Measurements from ENCODE around the gene SPPL2A.
"Not testable (repeated sequence)": the region's sequence is repeated elsewhere in the genome, so short reads cannot be mapped to it uniquely, and the experiment has no call there.

SPPL2A gene

GRCh38 chr15:50773389-50773788 is 7.9 kb upstream of the SPPL2A start:
- DNase-seq (ENCODE audit: low read depth, low spot score), result no peak

DNA sequence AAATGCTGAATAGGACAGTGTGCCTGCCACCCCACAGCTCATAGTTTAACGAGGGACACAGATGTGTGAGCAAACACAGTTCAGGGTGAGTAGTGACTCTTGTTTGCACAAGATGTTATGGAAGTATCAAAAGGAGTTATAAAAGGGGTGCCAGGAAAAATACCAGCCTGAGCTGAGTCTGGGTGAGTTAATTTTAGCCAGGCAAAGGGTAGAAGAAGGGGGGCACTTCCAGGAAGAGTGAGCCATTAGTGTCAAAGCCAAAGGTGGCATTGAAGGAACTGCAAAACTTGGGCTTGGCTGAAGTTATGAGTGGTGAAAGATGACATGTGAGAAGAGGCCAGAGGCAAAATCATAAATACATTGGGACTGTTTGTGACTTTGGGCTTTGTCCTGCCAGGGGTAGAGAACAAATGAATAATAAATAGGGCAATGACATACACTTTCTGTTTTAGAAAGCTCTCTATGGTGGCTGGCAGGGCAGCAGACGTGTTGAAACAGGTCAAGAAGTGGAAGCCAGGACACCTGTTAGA is 1.9 kb upstream of the SPPL2A start:
- no peak for DNase-seq (ENCODE audit: low read depth, low spot score)

DNA sequence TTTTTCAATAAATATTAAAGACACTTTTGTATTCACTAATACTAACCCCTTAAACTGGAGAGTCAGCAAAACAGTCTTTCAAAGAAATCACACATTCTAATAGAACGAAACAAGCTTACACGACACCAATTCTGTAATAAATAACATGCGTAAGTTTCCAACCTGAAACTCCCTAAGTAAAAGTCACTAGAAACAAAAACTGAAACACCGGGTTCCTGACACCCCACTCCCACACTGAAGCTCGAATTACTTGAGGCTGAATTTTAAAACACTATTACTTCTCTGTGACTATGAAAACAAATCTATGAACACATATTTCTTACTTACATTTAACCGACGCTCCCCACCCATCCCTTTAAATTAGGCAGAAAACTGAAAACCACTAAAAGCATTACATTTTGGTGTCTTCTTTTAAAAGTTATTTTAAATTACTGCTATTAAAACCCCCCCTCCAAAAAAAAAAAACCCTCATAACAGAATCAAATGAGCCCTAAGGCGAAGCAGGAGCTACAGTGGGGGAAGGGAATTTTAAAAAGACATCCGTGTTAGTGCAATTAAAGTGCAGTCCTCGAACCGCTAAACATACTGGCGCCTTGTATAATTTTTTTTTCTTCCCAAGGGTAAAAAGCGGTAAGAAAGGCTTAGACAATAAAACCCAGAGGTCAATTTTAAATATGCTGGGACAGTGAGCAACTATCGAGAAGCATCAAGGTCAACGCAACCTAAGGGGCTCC is 878 bp downstream of the SPPL2A start:
- DNase-seq (ENCODE audit: low read depth, low spot score), result peak; percentile 16

DNA sequence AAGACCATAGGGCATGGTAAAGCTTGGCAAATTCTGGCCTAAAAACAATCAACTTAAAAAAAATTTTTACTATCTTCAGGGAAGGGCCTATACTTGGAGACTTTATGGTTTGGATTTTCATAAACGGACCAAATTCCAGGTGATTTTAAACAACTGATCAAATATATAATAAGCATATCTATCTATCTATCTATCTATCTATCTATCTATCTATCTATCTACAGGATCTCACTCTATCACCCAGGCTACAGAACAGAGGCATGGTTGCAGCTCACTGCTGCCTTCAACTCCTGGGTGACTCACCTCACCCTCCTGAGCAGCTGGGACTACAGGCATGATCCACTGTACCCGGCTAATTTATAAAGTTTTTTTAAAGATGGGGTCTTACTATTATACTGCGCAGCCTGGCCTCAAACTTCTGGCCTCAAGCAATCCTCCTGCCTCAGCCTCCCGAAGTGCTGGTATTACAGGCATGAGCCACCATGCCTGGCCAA is 6.7 kb downstream of the SPPL2A start:
- DNase-seq (ENCODE audit: low read depth, low spot score), result no peak

DNA sequence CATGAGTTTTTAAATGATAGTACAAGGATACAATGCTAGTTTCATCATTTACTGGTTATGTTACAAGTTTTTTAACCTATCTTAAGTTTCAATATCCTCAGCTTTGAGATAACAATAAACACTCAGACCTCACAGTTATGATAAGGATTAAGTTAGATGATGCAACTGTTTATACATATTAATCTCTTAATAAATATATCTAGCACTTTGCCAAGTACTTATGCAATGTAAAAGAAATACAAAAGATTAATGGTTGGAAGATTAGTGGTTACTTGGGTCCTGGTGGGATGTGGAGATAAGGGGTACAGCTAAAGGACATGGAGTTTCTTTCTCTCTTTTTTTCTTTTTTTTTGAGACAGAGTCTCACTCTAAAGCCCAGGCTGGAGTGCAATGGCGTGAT is 12.0 kb downstream of the SPPL2A start:
- DNase-seq (ENCODE audit: low read depth, low spot score), result no peak

GRCh38 chr15:50751394-50751793 is 14.1 kb downstream of the SPPL2A start:
- DNase-seq (ENCODE audit: low read depth, low spot score), result no peak

GRCh38 chr15:50750227-50750705 is 15.2 kb downstream of the SPPL2A start:
- DNase-seq (ENCODE audit: low read depth, low spot score), result no peak

DNA sequence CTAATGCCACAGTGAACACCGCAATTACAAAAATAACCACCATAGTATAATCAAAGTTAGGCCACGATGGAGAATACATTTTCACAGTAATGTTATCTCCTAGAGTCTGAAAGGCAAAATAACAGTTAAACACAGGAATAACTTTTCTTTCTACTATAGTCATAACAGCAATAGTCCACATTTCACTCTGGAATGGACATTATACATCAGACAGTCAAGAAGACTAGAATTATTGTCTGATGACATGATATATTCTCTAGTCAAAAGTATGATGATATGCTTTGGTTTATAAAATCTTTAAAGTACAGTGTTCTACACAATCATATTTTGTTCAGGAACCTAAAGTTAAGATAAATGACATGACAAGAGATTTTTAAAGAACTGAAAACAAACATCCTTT is 18.0 kb downstream of the SPPL2A start:
- DNase-seq (ENCODE audit: low read depth, low spot score), result no peak

DNA sequence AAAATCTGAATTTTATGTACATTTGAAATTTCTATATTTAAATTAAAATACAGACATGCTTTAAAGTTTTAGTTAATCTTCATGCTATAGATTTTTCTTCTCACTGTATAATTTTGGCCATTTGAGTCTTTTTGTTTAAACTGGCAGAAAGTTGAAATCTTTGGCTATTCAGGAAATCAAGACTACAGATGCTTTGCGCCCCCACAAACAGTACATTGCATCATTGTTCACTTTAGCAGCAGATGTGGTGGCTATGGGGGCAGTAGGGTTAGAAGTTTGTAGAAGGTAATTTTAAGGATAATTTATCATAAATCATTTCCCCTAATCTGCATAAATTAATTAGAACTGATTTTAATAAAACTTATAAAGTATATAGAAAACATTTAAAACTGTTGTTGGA is 20.9 kb downstream of the SPPL2A start:
- DNase-seq (ENCODE audit: low read depth, low spot score), result no peak

DNA sequence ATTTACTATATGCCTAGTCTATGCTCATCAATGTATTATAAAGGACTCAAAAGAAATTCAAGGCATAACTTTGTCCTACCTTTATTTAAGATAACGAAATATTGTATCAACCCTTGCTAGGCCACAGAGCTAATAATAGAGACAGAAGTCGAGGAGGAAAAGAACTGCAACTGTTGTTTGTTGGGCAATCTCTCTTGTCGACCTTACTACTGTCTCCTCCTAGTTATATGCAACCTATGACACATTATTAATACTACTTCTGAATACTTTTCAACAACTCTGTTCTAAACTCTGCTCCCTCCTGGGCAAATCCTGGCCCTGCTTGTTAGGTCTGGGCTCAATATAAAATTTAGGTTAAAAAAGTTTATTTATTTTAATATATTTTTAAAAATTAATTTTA is 24.6 kb downstream of the SPPL2A start:
- no peak for DNase-seq (ENCODE audit: low read depth, low spot score)

DNA sequence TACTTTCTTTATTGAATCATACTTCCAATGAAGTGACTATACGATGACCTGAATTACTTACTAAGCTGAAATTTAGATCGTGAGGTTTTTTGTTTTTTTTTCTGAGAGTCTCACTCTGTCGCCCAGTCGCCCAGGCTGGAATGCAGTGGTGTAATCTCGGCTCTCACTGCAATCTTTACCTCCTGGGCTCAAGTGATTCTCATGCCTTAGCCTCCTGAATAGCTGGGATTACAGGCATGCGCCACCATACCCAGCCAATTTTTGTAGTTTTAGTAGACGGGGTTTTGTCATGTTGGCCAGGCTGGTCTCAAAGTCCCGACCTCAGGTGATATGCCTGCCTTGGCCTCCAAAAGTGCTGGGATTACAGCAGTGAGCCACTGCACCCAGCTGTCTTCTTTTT is 28.7 kb downstream of the SPPL2A start:
- DNase-seq (ENCODE audit: low read depth, low spot score), result no peak

DNA sequence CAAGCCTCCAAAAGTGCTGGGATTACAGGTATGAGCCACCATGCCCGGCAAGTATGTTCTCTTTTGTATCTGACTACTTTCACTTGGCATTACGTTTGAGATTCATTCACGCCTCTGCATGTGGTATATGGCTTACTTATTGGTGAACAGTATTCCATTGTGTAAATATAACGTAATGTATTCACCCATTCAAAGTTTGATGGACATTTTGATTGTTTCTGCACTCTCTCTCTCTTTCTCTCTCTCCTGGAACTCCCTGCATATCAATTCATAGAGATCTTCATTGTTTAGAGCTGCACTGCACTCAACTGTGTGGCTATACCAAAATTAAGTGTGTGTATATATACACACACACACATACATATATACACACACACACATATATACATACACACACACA is 30.4 kb downstream of the SPPL2A start:
- DNase-seq (ENCODE audit: low read depth, low spot score), result no peak

GRCh38 chr15:50726315-50726714 is 39.2 kb downstream of the SPPL2A start:
- DNase-seq (ENCODE audit: low read depth, low spot score), result no peak

- no peak for DNase-seq (ENCODE audit: low read depth, low spot score)
Observed at GRCh38 chr15:50718700-50719125, 46.8 kb downstream of the SPPL2A start.

- no peak for DNase-seq (ENCODE audit: low read depth, low spot score)
Observed at GRCh38 chr15:50712018-50712417, 53.5 kb downstream of the SPPL2A start.

- DNase-seq (ENCODE audit: low read depth, low spot score), result no peak
Observed at GRCh38 chr15:50710585-50710984, 54.9 kb downstream of the SPPL2A start.

- no peak for DNase-seq (ENCODE audit: low read depth, low spot score)
Observed at GRCh38 chr15:50707878-50708427, 57.6 kb downstream of the SPPL2A start.

- no peak for DNase-seq (ENCODE audit: low read depth, low spot score)
Observed at GRCh38 chr15:50702762-50703334, 62.7 kb downstream of the SPPL2A start.

GRCh38 chr15:50698101-50698500 is 67.4 kb downstream of the SPPL2A start:
- no peak for DNase-seq (ENCODE audit: low read depth, low spot score)

GRCh38 chr15:50697109-50697797 is 68.3 kb downstream of the SPPL2A start:
- DNase-seq (ENCODE audit: low read depth, low spot score), result no peak

- not testable (repeated sequence) for DNase-seq (ENCODE audit: low read depth, low spot score)
Observed at GRCh38 chr15:50694634-50695165, 70.8 kb downstream of the SPPL2A start.
